Glomerular visceral epithelial cell (primary cell): Measurements from ENCODE around the gene KIF6.
A peak's percentile ranks its signal among the peaks of the same experiment; 100 is the strongest.

Experiments used
- DNase-seq: peaks from one replicate; pipeline ENCODE4 v3.0.0-alpha.2; 2016; ENCODE audit errors: extremely low spot score

KIF6 gene

DNA sequence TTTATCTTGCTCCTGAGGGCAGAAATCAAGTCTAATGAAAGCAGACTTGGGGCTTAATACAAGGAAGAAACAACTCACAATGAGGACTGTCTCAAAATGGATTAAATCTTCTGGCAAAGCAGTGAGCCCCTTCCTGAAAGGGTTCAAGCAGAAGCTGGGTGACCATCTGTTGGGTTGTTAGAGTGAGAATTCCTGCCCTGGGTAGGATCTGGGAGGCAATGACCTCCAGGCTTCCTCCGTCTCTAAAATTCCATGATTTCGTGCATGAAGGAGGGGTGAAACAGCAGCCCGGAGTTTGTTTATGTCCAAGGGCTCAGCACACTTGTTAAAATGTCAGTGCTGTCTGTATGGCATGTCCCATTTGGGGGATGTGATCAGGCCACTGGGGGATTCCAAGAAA is 338.7 kb downstream of the KIF6 start:
- no peak for DNase-seq

DNA sequence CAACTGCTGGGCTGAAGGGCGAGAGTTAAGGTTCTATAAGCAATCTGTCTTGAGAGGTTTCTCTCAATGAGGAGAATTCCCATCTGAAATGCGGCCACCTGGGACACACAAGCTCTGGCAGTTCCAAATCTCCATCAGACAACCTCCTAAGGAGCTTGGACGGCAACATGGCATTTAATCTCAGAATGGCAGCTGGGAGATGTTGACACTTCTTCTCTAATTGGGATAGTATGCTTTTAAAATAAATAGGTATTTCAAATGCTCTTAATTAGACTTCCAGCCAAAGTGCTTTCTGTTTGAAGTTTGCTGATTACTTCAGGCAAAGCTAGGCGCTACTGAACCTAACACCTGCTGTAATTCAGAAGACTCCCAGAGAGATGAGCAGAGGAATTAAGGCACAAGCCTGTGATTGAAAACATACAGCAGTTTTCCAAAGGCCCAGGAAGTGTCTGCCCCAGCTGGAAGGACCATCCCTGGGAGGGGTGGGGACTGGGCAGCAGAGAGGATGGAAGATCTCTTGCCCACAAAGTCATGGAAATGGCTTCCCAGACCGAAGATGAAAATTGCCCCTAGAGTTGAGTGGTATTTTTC is 343.6 kb downstream of the KIF6 start:
- DNase-seq, result no peak

- DNase-seq, result no peak
These were observed 344.2 kb downstream of the KIF6 start for GRCh38 chr6:39380837-39381549.

DNA sequence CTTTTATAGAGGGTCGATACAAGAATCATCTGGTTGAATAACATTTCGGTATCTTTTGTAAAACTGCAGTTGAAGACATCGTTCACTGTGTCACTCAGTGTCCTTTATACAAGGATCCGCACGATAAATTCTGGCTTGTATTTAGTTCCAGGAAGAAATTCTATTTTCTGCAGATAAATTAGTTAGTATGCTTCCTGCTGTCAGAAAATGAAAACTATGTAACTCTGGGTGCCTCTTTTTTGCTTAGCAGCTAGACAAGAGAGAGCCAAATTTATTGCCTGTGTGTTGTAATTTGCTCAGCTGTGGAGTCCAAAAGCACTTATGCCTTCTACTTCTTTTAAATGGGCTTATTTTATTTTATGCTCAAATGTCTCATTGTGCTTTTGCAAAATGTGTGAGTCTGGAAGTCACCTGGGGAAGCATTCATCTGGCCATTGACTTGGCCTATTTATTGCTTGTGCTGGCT is 346.2 kb downstream of the KIF6 start:
- no peak for DNase-seq

DNA sequence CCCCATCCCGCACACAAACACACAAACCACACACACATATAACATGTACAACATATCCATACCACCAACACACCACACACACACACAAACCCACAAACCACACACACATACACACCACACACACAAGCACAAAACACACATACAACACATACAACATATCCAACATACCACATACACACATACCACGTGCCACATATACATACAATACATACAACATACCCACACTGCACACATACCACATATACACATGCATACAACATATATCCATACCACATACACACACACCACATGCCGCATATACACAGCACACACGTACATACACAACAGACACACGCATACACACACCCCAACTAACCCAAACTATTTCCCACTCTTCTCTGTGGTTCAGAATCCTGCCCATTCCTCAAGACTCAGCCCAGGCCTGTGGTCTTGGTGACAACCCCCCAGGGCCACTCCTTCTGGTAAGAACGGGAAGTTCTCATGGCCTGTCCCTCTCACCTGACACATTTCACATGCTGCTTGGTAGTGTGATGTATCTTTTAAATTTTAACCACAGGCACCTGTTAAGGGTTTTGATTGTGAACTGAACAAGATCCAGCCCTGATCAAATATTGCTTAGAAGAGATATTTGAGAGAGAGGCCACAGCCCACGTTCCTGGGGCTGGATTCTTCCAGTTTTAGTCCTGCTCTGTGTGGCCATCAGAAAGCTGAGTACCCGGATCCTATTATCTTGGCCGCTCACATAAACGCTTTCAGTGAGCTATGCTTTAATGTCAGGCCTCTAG is 346.8 kb downstream of the KIF6 start:
- DNase-seq, result no peak

- DNase-seq, result peak; percentile 74
These were observed 347.7 kb downstream of the KIF6 start for GRCh38 chr6:39377539-39377950.

- DNase-seq, result no peak
These were observed 349.8 kb downstream of the KIF6 start for GRCh38 chr6:39375405-39375804.

DNA sequence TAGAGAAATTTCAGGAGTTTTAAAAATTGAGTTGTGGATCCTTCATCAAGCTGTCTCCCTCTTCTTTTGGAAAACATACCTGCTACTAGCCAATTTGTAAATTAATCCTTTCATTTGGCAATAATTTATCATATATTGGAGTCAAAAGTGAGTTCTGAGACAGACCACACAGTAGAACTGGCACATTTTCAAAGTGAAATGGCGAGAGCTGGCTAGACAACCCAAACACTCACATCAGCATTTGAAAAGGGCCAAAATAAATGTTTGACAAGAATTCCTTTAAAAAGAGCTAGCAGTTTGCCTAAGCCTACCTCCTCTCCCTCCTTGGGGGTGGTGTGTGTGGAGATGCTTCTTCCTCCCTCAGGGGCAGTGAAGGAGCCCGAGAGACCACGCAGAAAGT is 354.8 kb downstream of the KIF6 start:
- no peak for DNase-seq

DNA sequence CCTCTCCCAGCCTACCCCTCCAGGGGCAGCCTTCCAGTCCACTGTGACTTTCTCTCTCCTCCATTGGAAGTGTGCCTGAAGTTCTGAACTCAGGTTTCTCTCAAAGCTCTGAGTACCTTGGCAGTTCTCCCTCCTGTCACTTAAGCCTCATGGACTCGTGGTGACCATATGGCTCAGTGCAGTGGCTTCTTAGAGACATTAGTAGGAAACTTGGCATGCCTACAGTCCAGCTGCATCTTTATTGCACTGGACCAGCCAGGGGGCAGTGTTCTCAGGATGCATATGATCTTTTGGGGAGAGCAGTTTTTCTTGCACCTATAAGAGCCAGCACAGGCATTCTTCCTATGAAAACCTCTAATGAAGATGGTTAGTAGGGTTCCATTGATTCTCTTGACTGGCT is 355.2 kb downstream of the KIF6 start:
- DNase-seq, result no peak

- DNase-seq, result no peak
These were observed 357.5 kb downstream of the KIF6 start for GRCh38 chr6:39367700-39368099.

GRCh38 chr6:39366931-39367618 is 358.1 kb downstream of the KIF6 start:
- no peak for DNase-seq

- peak; percentile 18 for DNase-seq
These were observed 359.7 kb downstream of the KIF6 start for GRCh38 chr6:39365281-39366074.

DNA sequence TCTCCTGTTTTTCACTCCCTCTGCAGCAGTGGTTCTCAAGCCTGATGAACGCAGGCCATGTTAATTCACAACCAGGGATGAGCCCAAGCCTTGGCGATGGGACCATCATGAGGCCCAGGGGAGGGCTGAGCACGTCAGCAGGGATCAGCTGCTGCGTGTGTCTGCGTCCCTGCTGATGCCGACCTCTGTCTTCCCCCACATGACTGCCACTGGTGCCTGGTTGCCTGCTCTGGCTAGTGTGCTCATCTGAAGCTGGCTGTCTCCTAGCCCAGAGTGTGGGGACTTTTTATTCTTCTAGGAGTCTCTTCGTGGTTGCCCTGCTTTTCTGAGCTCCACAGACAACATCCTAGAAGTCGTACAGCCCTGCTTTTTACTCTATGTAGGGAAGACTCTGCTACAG is 361.9 kb downstream of the KIF6 start:
- no peak for DNase-seq

- peak; percentile 2 for DNase-seq
These were observed 362.7 kb downstream of the KIF6 start for GRCh38 chr6:39362487-39362865.

GRCh38 chr6:39361657-39362486 is 363.3 kb downstream of the KIF6 start:
- peak; percentile 61 for DNase-seq

- no peak for DNase-seq
These were observed 364.8 kb downstream of the KIF6 start for GRCh38 chr6:39360378-39360777.

- DNase-seq, result peak; percentile 58
These were observed 367.1 kb downstream of the KIF6 start for GRCh38 chr6:39357998-39358686.

DNA sequence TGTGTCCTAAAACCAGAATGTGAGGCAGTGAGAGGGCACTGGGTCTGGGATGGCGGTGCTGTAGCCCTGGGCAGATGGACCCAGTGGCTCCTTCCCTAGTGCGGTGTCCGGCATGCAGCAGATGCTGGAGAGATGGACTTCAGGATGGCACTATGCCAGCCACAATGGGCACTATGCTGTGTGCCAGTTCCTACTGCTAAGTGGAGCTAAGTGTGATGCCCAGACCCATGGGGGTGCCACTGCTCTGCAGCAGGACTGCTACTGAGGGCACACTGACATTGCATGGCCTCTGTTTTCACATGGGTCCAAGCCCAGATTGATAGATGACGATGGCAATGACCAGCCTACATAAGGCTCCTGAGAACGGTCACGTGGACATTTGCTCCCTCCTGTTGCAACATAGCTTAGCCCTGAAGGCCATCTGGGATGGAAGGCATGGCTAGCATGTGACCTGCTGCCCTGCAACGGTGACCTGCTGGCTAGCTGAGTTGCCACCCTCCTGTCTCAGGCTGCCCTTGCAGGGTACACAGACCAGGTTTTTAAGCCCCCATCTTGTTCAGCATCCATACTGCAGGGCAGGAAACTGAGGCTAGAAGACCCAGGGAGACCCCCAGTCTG is 371.4 kb downstream of the KIF6 start:
- DNase-seq, result no peak

GRCh38 chr6:39350723-39351505 is 374.3 kb downstream of the KIF6 start:
- DNase-seq, result no peak
